T-helper 22 cell (primary cell): Measurements from ENCODE around the gene FAM3D.

Experiments used
- DNase-seq: peaks from one replicate; pipeline ENCODE4 v3.0.0-alpha.2; 2020; ENCODE audit warnings: low read depth

The FAM3D gene

DNA sequence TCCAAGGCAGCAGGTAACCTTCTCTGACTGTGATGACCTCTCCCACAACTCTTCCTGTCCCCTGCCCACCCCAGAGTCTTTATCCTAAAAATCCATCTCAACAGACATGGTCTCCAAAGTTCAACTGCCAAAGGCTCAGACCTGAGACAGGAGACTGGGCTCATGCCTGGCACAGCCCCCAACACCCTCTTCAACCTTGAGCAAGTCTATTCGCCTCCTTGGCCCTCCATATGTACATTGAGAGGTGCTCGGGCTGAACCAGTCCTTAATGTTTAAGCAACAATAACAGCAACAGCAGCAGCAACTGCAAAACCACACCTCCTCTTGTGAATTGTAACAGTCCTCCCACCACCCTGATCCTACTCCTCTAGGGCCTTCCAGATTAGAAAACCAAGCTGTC lies 9.9 kb downstream of the FAM3D start:
- no peak for DNase-seq

- no peak for DNase-seq
These were observed 12.1 kb downstream of the FAM3D start for GRCh38 chr3:58654466-58654865.

DNA sequence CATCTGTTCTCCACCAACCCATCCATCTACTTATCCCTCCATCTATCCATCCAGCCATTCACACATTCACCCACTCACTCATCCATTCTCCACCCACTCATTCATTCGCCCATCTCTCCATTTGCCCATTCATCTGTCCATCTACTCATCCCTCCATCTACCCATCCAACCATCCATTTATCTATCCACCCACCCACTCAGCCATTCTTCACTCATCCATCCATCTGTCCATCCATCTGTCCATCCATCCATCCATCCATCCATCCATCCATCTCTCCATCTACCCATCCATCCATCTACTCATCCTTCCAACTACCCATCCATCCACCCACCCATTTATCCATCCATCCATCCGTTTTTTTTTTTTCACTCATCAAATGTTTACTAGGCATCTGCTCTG lies 13.9 kb downstream of the FAM3D start:
- DNase-seq, result no peak

DNA sequence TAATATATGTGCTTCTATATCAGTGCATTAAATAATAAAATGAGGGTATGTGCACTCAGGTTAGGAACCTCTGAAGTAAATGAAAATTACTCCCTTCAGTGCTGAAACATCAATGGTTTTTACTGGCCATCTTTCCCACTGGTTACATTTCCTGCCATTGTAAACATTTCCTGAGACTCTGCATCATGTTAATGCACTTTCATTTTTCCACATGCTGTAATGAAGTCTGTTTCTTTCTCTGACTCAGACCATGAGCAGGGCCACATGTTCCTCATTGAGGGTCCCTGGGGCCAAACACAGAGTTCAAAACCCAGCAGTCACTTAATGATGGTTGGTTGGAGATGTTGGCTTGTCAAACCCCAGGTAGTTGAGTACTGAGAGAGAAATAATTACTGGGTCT lies 15.3 kb downstream of the FAM3D start:
- no peak for DNase-seq

GRCh38 chr3:58647381-58648141 lies 19.0 kb downstream of the FAM3D start:
- DNase-seq, result no peak

DNA sequence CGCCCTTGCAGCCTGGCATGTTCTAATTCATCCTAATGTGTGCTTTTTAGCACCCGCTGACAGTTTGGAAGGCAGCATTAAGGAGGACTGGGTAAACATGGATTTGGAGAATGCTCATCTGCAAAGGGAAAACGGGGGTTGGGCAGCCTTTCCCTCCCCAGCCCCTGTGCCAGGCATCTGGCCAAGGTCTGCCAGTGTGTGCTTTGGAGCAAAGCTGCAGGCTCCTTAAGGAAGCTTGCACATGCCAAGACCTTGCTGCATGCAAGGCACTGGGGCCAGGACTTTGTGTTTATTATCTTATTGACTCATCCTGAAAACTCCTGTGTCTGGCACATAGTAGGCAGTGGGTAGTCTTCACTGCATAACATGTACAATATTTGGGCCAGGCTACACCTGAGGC lies 20.1 kb downstream of the FAM3D start:
- no peak for DNase-seq

DNA sequence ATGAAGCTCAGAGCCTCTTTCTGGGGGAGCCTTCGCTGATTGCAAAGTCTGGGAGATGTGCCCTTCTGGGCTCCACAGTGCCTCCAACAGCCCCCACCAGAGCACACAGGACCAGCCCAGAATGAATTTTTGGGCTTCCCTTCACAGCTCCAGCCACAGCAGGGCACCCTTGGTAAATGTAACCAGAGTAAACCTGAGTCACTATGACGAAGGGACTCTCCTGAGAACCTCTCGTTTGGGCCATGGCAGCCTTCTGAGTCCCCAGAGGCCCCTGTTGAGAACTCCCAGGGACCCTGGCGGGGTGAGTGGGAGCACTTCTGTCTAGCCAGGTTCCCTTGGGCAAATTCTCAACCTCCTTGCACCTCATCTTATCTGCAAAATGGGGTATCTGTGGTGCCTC lies 20.8 kb downstream of the FAM3D start:
- no peak for DNase-seq

GRCh38 chr3:58642846-58643245 lies 23.7 kb downstream of the FAM3D start:
- no peak for DNase-seq

- DNase-seq, result no peak
These were observed 25.7 kb downstream of the FAM3D start for GRCh38 chr3:58640700-58641372.

GRCh38 chr3:58639842-58640241 lies 26.7 kb downstream of the FAM3D start:
- no peak for DNase-seq

DNA sequence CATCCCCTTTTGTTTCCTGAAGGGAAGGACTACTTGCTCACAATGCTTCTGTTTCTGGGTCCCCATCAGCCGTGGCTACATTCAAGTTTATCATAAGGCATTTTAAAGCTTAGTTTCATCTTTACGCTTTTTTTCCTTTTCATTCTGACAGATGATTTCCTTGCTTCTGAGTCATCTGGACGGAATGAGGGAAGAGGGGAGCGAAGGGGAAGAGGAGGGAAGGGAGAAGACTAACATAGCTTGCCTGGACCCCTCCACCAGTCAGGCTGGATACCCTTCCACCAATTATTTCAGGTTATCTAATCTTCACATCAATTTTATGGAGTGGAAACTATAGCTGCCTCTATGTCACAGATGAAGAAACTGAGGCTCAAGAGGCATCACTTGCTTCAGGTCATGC lies 27.6 kb downstream of the FAM3D start:
- no peak for DNase-seq

GRCh38 chr3:58638591-58638990 lies 28.0 kb downstream of the FAM3D start:
- no peak for DNase-seq

DNA sequence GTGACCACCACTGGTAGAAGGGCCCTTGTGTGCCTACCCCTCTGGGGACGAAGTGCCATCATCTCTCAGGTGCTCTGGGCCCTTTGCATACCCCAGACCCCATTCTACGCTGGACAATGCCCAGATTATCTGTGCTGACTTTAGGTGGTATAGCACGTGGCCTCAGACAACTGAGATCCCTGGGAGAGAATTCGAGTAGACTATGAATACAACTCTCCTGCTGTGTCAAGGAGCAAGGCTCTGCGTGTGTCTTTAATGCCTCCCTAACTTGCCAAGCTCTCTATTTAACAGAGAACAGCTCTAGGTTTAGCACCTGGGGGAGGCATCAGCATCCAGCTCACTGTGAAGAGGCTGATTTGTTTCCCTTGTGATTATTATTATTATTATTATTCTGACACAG lies 29.1 kb downstream of the FAM3D start:
- DNase-seq, result no peak

DNA sequence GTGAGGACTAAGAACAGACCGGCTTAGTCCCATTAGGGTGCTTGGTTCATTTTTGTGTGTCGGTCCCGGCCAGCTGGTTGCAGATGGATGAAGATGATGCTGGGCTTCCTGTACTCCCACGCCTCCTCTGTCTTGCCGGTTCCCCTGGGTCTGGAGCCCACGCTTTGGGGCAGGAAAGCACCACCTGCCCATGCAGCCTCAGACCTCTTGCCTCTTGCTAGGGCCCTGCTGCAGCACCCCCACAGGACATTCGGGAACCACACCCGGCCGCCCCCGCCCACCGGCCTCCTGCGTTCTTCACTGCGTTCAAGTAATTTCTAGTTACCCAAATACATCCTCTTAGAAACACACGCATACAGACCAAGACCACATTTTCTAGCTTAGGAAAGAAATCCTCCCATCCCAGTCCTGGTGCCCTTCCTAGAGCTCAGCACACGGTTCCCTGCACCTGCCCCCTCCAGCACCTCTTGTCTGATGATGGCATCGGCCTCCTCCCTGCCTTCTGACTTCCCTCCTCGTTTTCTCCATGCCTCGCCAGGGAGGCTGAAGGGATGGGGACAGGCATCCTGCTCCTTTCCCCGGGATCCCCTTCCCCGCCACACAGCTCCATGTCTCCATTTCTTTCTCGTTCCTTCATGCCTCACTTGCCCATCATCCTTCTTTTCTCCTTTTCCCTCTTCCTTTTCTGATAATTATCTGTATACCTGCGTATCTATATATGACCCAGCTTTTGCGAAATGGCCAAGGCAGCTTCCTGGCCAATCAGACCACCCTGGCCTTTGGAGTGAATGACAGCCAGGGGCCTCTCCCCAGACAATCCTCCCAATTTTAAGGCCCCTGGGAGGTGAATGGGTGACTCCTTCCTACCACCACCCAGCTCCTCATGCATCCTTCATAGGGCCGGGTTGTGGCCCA lies 30.9 kb downstream of the FAM3D start:
- no peak for DNase-seq

DNA sequence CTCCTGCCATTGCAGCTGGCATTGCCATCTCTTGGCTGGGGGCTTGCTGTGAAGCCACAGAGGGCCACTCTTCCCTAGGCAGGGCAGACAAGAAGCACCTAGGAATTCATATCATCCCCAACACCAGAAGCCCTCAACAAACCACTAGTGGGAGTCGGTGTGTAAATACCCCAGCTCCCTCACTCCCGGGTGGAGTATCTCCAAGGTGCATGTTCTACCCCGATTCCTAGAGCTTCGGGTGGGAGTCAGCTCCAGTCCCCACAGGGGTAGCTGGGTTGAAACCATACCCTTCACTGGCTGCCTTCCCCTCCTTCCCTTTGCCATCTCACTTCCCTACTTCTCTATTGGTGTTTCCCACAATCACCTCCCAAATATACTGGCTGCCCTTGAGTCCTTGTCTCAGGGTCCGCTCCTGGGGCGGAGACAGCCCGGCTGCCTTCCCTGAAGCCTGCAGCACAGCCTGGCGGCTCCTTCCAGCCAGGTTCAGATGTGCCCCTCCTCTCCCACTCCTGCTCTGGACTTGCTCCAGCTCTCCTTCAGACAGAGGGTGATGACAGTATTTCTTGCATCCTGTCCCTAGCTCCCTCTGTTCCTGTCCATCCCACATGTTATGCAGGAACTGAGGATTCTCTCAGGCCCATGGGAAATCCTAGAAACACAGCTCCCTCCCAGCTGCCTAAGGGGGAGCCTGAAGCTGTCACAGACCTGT lies 33.3 kb downstream of the FAM3D start:
- no peak for DNase-seq

DNA sequence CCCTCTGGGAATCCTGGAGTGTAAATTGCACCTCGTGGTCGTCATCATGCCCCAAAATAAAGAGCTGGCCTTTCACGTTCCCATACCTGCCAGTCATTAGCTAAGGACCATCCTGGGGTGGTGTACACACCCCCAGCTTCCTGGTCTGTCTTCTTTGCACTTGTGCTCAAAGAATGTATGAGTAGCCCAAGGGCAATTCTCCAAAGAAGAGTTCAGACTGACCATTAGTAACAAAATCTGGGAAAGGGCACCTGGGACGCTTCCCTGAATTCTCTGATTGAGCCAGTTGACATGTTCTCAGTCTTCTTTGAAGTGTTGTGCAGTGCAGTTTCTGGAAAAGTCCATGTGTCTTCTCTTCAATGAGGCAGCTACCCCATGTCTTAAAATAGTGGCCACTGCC lies 34.8 kb downstream of the FAM3D start:
- DNase-seq, result no peak

DNA sequence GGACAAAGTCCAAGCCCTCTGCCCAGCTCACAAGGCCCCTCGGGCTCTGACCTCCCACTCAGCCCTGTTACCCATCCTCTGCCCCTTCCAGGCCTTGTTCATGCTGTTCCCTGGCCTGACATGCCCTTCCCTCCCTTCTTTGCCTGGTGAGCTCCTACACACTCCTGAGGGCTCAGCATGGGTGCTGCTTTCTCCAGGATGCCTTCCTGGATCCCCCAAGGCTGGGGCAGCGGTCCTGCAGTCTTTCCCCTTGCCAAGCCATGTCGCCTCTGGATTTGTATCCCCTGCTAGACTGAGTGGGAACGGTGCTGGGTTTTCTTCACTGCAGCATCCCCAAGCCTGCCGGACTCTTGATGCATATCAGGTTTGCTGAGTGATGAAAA lies 35.9 kb downstream of the FAM3D start:
- no peak for DNase-seq

GRCh38 chr3:58630076-58630709 lies 36.4 kb downstream of the FAM3D start:
- DNase-seq, result no peak

GRCh38 chr3:58629629-58630028 lies 36.9 kb downstream of the FAM3D start:
- DNase-seq, result no peak

DNA sequence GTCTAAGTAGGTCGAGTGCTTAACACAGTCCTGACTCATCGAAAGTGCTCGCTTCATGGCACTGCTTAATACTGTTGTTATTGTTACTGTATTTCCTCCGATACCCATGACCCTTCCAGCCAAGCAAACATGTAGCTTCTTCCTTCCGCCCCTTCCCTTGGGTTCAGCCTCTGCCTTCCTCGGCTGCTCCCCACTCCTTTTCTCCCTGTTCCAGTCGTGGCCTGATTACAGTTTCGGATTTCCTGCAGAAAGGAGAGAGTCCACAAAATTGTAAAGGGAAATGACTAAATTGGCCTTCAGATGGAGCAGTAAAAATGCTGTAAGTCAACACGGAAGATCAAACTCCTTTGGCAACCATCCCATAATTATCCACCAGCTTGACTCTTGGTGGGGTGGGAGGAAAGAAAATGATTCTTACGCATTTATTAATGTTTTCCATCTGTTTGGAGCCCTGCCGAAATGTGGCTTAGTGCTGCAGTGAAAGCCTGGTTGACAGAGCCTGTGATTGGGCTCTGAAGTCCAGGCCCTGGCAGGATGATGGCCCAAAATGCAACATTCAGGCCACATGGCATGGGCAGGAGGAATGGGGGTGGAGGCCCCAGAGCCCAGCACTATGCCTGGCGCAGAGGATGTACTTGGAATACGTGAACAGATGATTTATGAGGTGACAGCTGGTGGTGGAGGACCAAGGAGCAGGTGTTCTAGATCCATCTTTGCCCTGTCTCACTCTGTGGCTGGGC lies 37.6 kb downstream of the FAM3D start:
- DNase-seq, result no peak

- no peak for DNase-seq
These were observed 38.6 kb downstream of the FAM3D start for GRCh38 chr3:58627941-58628340.
